GM21786 (cell line): Measurements from ENCODE around the gene NUAK1.

Source experiments
- ATAC-seq: cut with Tn5 transposase; IDR thresholded peaks from one replicate; pipeline ENCODE4 v1.9.1; 2021; ENCODE audit not compliant: unreplicated experiment

NUAK1 gene

GRCh38 chr12:106113042-106113441 is 25.7 kb downstream of the NUAK1 start:
- ATAC-seq, result no peak

GRCh38 chr12:106112145-106112821 is 26.5 kb downstream of the NUAK1 start:
- ATAC-seq, result no peak

- no peak for ATAC-seq
Observed at GRCh38 chr12:106110626-106111300, 28.0 kb downstream of the NUAK1 start.

- ATAC-seq, result no peak
Observed at GRCh38 chr12:106109168-106109910, 29.4 kb downstream of the NUAK1 start.

GRCh38 chr12:106108185-106108835 is 30.4 kb downstream of the NUAK1 start:
- no peak for ATAC-seq

GRCh38 chr12:106107566-106107965 is 31.2 kb downstream of the NUAK1 start:
- no peak for ATAC-seq

- no peak for ATAC-seq
Observed at GRCh38 chr12:106106892-106107291, 31.9 kb downstream of the NUAK1 start.

- no peak for ATAC-seq
Observed at GRCh38 chr12:106106061-106106566, 32.6 kb downstream of the NUAK1 start.

- no peak for ATAC-seq
Observed at GRCh38 chr12:106101803-106102202, 37.0 kb downstream of the NUAK1 start.

- no peak for ATAC-seq
Observed at GRCh38 chr12:106098691-106099200, 40.0 kb downstream of the NUAK1 start.

GRCh38 chr12:106097011-106097410 is 41.7 kb downstream of the NUAK1 start:
- no peak for ATAC-seq

GRCh38 chr12:106096376-106096775 is 42.4 kb downstream of the NUAK1 start:
- no peak for ATAC-seq

GRCh38 chr12:106094304-106094703 is 44.5 kb downstream of the NUAK1 start:
- no peak for ATAC-seq

- ATAC-seq, result no peak
Observed at GRCh38 chr12:106093246-106093645, 45.5 kb downstream of the NUAK1 start.

GRCh38 chr12:106091446-106091820 is 47.3 kb downstream of the NUAK1 start:
- ATAC-seq, result no peak

- ATAC-seq, result no peak
Observed at GRCh38 chr12:106090591-106091445, 47.9 kb downstream of the NUAK1 start.

- ATAC-seq, result no peak
Observed at GRCh38 chr12:106089935-106090334, 48.8 kb downstream of the NUAK1 start.

GRCh38 chr12:106088811-106089485 is 49.8 kb downstream of the NUAK1 start:
- ATAC-seq, result no peak

GRCh38 chr12:106088246-106088808 is 50.4 kb downstream of the NUAK1 start:
- no peak for ATAC-seq
